Endothelial cell of umbilical vein (primary cell): ENCODE data around the gene LBHD2.

Experiments used
- CTCF ChIP-seq, 2 donors: IDR thresholded peaks; 1 replicate in 1 of 2; 2 replicates in 1 of 2; pipeline ENCODE4 v1.5.1; 2011; ENCODE audit warnings: low read length in 2 of 2, mild to moderate bottlenecking in 2 of 2, moderate library complexity in 2 of 2, control low read depth in 1 of 2, inconsistent platforms in 1 of 2, low read depth in 1 of 2; ENCODE audit not compliant: insufficient read depth in 1 of 2; ENCODE audit errors: extremely low read depth in 1 of 2
- GATA2 ChIP-seq: IDR thresholded peaks from 2 replicates; pipeline ENCODE4 v1.7.0; 2011; ENCODE audit warnings: low read depth, mild to moderate bottlenecking, moderate library complexity, mixed read lengths, low read length; ENCODE audit not compliant: insufficient read length, insufficient read depth
- POLR2A ChIP-seq: IDR thresholded peaks from 2 replicates; pipeline ENCODE4 v1.6.1; 2012; ENCODE audit warnings: low read depth, mild to moderate bottlenecking, control low read depth, low read length

- TF ChIP-seq CTCF (IDR thresholded peaks at IDR 0.05; ENCODE audit: extremely low read depth in 1 of 2, insufficient read depth in 1 of 2, low read depth in 1 of 2, low read length in 2 of 2): no peak
- TF ChIP-seq POLR2A: no peak
- TF ChIP-seq GATA2: no peak
These were observed 7.8 kb downstream of the LBHD2 start for GRCh38 chr14:103091883-103092222.
